Vagina (tissue), 2 donors: ENCODE measurements around the gene TBC1D22A.

Experiments
- POLR2A ChIP-seq, 2 donors: fragments of 450-650 bp; IDR thresholded peaks; one replicate each; pipeline ENCODE4 v1.6.1; 2017; ENCODE audit warnings: antibody characterized with exemption in 2 of 2, mild to moderate bottlenecking in 2 of 2, moderate library complexity in 2 of 2
- POLR2AphosphoS5 ChIP-seq, 2 donors: sonication (generic); formaldehyde crosslinking; IDR thresholded peaks; one replicate each; pipeline ENCODE4 v1.9.0; 2017; ENCODE audit warnings: antibody characterized with exemption in 2 of 2, mild to moderate bottlenecking in 2 of 2, low read depth in 1 of 2; ENCODE audit not compliant: insufficient read depth in 1 of 2

DNA sequence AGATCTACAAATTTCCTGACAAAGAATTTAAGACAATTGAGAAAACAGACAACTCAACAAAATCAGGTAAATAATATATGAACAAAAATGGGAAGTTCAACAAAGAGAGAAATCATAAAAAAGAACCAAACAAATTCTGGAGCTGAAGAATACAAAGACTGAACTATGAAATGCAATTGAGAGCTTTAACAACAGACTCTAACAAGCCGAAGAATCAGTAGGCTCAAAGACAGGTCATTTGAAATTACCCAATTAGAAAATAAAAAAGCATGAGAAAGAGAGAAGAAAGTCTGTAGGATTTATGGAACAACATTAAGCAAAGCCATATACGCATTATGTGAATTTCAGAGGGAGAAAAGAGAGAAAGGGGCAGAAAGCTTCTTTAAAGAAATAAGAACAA lies 72.8 kb downstream of the TBC1D22A start:
- TF ChIP-seq POLR2A (IDR thresholded peaks at IDR 0.05) (no peak), POLR2AphosphoS5 (IDR thresholded peaks at IDR 0.05; ENCODE audit: insufficient read depth in 1 of 2, low read depth in 1 of 2) (no peak)
